Omental fat pad (tissue), 4 donors: Measurements from ENCODE around the gene PGAP6. TPM values are rescaled to one million over a fixed set of nuclear protein-coding genes. Genes with fewer than 3 reads are reported as not detected.
"Not testable (repeated sequence)": the region's sequence is repeated elsewhere in the genome, so short reads cannot be mapped to it uniquely, and the experiment has no call there.

Experiments used
- ATAC-seq: fragments of 150-250 bp; one replicate; pipeline ENCODE4 v1.9.1; 2016; ENCODE audit warnings: mild to moderate bottlenecking, moderate library complexity; ENCODE audit not compliant: low FRiP score
- DNase-seq: peaks from one replicate; pipeline ENCODE4 v3.0.0-alpha.2; 2019; ENCODE audit warnings: low spot score
- CTCF ChIP-seq, 3 donors: fragments of 450-650 bp; IDR thresholded peaks; one replicate each; pipeline ENCODE4 v1.5.1; 2016 to 2017; ENCODE audit warnings: antibody characterized with exemption in 3 of 3, mild to moderate bottlenecking in 3 of 3, moderate library complexity in 2 of 3
- total RNA-seq, 4 donors: library from RNA; depleted of rRNA; stranded (reverse); fragments of >200 nt; gene quantifications; one replicate each; pipeline ENCODE4 v1.1.0, GENCODE V29; 2016

The PGAP6 gene
- total RNA-seq, 4 donors from 2014 or later: 27.3 to 41.1 (median 39.0) TPM

- TF ChIP-seq CTCF (IDR thresholded peaks at IDR 0.05): no peak
- ATAC-seq (peak; percentile 48), DNase-seq (no peak)
Observed at GRCh38 chr16:333406-334094, 48.2 kb downstream of the PGAP6 start.

- not testable (repeated sequence) for DNase-seq, ATAC-seq
Observed at GRCh38 chr16:331181-331814, 50.5 kb downstream of the PGAP6 start.

DNA sequence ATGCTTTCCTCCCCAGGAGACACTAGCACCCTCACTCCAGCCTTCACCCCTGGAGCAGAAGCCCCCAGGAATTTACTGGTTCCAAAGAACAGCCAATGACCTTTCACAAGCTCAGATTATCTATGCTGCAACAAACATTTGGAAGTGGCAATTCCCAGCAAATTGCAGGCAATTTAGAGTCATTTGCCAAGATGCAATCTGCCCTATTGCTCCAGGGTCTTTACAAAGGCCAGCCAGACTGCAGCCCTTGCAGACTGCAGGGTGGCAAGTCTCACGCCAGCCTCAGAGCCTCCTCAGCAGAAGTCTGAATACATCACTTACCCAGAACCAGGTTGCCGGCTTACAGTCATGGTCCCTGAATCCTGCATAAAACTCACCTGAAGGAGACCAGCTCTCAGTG lies 51.0 kb downstream of the PGAP6 start:
- ATAC-seq: no peak
- DNase-seq: no peak
- TF ChIP-seq CTCF (IDR thresholded peaks at IDR 0.05): no peak

DNA sequence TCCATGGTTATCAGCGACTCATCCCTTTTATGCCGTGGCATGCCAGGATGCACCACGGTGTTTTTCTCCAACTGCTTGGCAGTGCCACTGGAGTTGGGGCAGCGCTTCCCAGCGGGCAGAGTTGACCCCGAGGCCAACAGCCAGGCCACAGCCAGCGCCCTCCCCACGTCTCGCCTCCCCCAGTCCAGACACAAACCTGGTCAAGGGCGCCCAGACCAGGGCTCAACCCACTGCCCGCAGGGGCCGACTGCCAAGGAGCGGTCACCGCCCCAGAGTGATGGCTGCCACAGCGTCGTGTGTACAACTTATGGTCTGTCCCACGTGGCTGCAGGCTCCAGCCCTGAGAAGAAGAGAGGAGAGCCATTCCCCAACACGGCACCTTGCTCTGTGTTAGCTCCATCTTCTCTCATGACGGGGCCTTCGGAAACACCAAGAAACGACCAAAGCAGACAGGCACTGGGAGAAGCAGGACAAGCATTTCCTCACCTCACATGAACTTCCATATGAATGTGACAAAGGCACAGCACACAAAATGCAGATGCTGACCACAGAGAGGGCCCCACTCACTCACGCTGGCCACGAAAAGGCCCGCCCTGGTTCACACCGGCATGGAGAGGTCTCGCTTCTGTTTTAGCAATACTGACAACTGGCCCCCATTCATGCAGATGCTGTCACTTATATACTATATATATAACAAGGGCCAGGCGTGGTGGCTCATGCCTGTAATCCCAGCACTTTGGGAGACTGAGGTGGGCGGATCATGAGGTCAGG lies 56.2 kb downstream of the PGAP6 start:
- TF ChIP-seq CTCF (IDR thresholded peaks at IDR 0.05): no peak
- ATAC-seq: no peak
- no peak for DNase-seq

DNA sequence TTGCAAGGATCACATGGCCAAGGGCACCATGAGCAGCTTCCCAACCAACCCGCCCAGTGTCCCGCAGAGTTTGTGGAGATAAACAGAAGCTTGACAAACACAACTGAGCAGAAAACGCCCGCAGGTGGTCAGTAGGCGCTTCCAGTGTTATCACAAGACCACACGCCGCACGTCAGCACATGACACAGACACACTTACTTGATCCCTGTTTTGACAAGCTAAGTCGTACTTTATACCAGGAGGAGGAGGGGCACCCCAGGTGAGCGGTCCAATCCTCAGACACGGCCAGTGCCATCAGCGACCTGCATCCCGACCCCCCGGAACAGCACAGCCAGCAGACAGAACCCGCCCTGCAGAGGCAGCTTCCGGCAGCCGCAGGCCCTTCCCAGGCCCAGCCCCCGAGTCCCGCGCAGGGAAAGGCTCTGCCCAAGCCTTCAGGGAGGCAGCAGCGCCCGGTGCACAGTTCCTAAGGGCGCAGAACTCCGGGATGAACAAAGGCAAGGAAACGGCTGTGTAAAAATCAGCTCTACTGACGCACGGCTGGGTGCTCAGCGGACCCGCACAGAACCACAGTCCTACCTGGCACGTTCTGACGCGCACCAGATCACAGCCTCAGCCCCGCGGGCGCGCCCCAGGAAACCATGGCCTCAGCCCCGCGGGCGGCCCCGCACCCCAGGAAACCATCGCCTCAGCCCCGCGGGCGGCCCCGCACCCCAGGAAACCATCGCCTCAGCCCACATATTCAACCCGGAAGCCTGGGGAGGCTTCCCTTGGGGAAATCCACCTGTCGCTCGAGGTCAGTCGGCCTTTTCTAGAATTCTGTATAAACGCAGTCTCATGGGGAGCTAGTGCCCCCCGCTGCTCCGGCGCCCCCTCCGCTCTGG lies 57.1 kb downstream of the PGAP6 start:
- TF ChIP-seq CTCF (IDR thresholded peaks at IDR 0.05): no peak
- DNase-seq (no peak), ATAC-seq (no peak)

- no peak for TF ChIP-seq CTCF (IDR thresholded peaks at IDR 0.05)
- no peak for ATAC-seq
- DNase-seq: no peak
Observed at GRCh38 chr16:324201-324450, 57.7 kb downstream of the PGAP6 start.
